WTC11 (cell line): ENCODE results near the gene KAT2B. TPM values are rescaled to one million over a fixed set of nuclear protein-coding genes. Genes with fewer than 3 reads are reported as not detected.

ENCODE experiments used
- ATAC-seq: fragments of 200-7000 bp; cut with Tn5 transposase; 2 replicates; pipeline ENCODE4 v1.10.0; 2021; ENCODE audit warnings: mild to moderate bottlenecking, moderate library complexity
- CTCF ChIA-PET: fragments of 300-600 bp; sonication (Branson Sonifier 250); formaldehyde crosslinking; loops from one replicate; lab custom pipeline; 2021; ENCODE audit warnings: antibody characterized with exemption; lab: Charles Lee
- POLR2A ChIA-PET: fragments of 350-600 bp; sonication (Branson Sonifier 250); formaldehyde crosslinking; loops from one replicate; lab custom pipeline; 2021; ENCODE audit warnings: antibody characterized with exemption; lab: Charles Lee
- DNase-seq: peaks from one replicate; pipeline ENCODE4 v3.0.0; 2021; ENCODE audit warnings: low spot score
- H3K27ac Mint-ChIP-seq: 2 replicates; pipeline ENCODE4 v1.8.0; 2021; ENCODE audit warnings: mixed read lengths
- H3K27me3 Mint-ChIP-seq: 2 replicates; pipeline ENCODE4 v1.8.0; 2021; ENCODE audit warnings: low read depth, mild to moderate bottlenecking, moderate library complexity, mixed read lengths
- H3K36me3 Mint-ChIP-seq: 2 replicates; pipeline ENCODE4 v1.8.0; 2021; ENCODE audit warnings: mixed read lengths
- H3K4me1 Mint-ChIP-seq: 2 replicates; pipeline ENCODE4 v1.8.0; 2022; ENCODE audit warnings: mixed read lengths
- H3K4me3 Mint-ChIP-seq: 2 replicates; pipeline ENCODE4 v1.8.0; 2021; ENCODE audit warnings: mild to moderate bottlenecking, moderate library complexity, mixed read lengths
- H3K9me3 Mint-ChIP-seq: 2 replicates; pipeline ENCODE4 v1.8.0; 2021; ENCODE audit warnings: mixed read lengths
- FOXJ3 ChIP-seq: sonication (generic); formaldehyde crosslinking; IDR thresholded peaks from 2 replicates; pipeline ENCODE4 v1.9.0; 2021; ENCODE audit warnings: missing genetic modification reagents, mild to moderate bottlenecking, borderline replicate concordance
- FOXK1 ChIP-seq: sonication (generic); formaldehyde crosslinking; IDR thresholded peaks from 2 replicates; pipeline ENCODE4 v1.8.0; 2022; ENCODE audit warnings: mild to moderate bottlenecking, moderate library complexity, missing genetic modification reagents
- IRF2 ChIP-seq: sonication (generic); formaldehyde crosslinking; IDR thresholded peaks from 2 replicates; pipeline ENCODE4 v1.8.0; 2022; ENCODE audit warnings: low read depth, missing genetic modification reagents, borderline replicate concordance
- MYBL2 ChIP-seq: sonication (generic); formaldehyde crosslinking; IDR thresholded peaks from 2 replicates; pipeline ENCODE4 v1.8.1; 2023; ENCODE audit warnings: mild to moderate bottlenecking, moderate library complexity, missing genetic modification reagents
- NFE2L1 ChIP-seq: sonication (generic); formaldehyde crosslinking; IDR thresholded peaks from 2 replicates; pipeline ENCODE4 v1.8.1; 2023; ENCODE audit warnings: missing genetic modification reagents
- NFYB ChIP-seq: sonication (generic); formaldehyde crosslinking; conservative IDR thresholded peaks from 2 replicates; pipeline ENCODE4 v1.8.0; 2022; ENCODE audit warnings: low read depth, missing genetic modification reagents
- RELA ChIP-seq: sonication (generic); formaldehyde crosslinking; IDR thresholded peaks from 2 replicates; pipeline ENCODE4 v1.8.1; 2022; ENCODE audit warnings: missing genetic modification reagents, mild to moderate bottlenecking, borderline replicate concordance
- SMAD3 ChIP-seq: sonication (generic); formaldehyde crosslinking; IDR thresholded peaks from 2 replicates; pipeline ENCODE4 v1.8.0; 2022; ENCODE audit warnings: missing genetic modification reagents, mild to moderate bottlenecking, borderline replicate concordance
- SP1 ChIP-seq: sonication (generic); formaldehyde crosslinking; conservative IDR thresholded peaks from 2 replicates; pipeline ENCODE4 v1.8.1; 2022; ENCODE audit warnings: missing genetic modification reagents
- ZNF138 ChIP-seq: sonication (generic); formaldehyde crosslinking; conservative IDR thresholded peaks from 2 replicates; pipeline ENCODE4 v1.8.1; 2022; ENCODE audit warnings: mild to moderate bottlenecking, moderate library complexity, missing genetic modification reagents
- ZNF396 ChIP-seq: fragments of 250-450 bp; sonication (Bioruptor Pico); IDR thresholded peaks from 2 replicates; pipeline ENCODE4 v1.8.0; 2021; ENCODE audit warnings: mild to moderate bottlenecking, moderate library complexity, borderline replicate concordance
- ZNF423 ChIP-seq: fragments of 250-450 bp; sonication (Bioruptor Pico); IDR thresholded peaks from 2 replicates; pipeline ENCODE4 v2.1.2; 2022; ENCODE audit warnings: mild to moderate bottlenecking, moderate library complexity
- total RNA-seq: library from RNA; stranded (reverse); gene quantifications from 3 replicates; pipeline ENCODE4 v1.2.3, GENCODE V29; 2021
- TF ChIP-seq, protein P1 (sequence below): sonication (generic); formaldehyde crosslinking; IDR thresholded peaks from 2 replicates; pipeline ENCODE4 v1.8.1; 2022; ENCODE audit warnings: missing genetic modification reagents, borderline replicate concordance
- TF ChIP-seq, protein P2 (sequence below): fragments of 200-600 bp; IDR thresholded peaks from 2 replicates; pipeline ENCODE4 v1.8.0; 2022; ENCODE audit warnings: antibody characterized with exemption
- TF ChIP-seq, protein P3 (sequence below): sonication (generic); formaldehyde crosslinking; IDR thresholded peaks from 2 replicates; pipeline ENCODE4 v1.8.1; 2023; ENCODE audit warnings: mild to moderate bottlenecking, missing genetic modification reagents, moderate library complexity
- TF ChIP-seq, protein P4 (sequence below): sonication (generic); formaldehyde crosslinking; IDR thresholded peaks from 2 replicates; pipeline ENCODE4 v1.8.1; 2022; ENCODE audit warnings: mild to moderate bottlenecking, missing genetic modification reagents, moderate library complexity, borderline replicate concordance
- TF ChIP-seq, protein P5 (sequence below): sonication (generic); formaldehyde crosslinking; IDR thresholded peaks from 2 replicates; pipeline ENCODE4 v1.8.0; 2022; ENCODE audit warnings: missing genetic modification reagents

Gene KAT2B
- total RNA-seq, 1 experiment from 2014 or later: 2.7 TPM

DNA sequence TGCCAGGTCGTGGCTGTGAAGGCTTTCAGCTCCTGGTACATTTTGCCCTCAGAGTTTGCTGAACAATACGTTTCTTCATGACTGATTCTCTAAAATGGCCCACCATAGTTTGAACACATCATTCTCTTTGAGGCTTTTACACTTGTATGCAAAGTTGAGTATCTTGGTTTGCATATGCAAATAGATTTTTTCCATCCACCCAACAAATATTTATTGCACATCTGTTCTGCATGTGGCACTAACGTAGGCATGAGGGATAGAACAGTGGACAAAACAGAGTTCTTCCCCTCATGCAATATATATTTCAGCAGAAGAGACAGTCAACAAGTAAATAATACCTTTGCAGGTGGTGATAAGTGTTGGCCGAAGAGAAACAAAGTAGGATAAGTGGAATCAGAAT is 55.2 kb downstream of the KAT2B start:
- H3K36me3 Mint-ChIP-seq: peaks cover under 1% of the 10 kb centered on the region; the same call in 1 of the 2 replicates
- H3K4me3 Mint-ChIP-seq: no peak overlapping the region
- POLR2A ChIA-PET: no interaction called here
- DNase-seq: no peak
- no peak overlapping the region for H3K27ac Mint-ChIP-seq
- peaks cover 7% of the 10 kb centered on the region for H3K9me3 Mint-ChIP-seq
- no peak for ATAC-seq
- H3K4me1 Mint-ChIP-seq: no peaks in the 10 kb centered on the region
- CTCF ChIA-PET: no interaction called here
- TF ChIP-seq, protein P1, sequence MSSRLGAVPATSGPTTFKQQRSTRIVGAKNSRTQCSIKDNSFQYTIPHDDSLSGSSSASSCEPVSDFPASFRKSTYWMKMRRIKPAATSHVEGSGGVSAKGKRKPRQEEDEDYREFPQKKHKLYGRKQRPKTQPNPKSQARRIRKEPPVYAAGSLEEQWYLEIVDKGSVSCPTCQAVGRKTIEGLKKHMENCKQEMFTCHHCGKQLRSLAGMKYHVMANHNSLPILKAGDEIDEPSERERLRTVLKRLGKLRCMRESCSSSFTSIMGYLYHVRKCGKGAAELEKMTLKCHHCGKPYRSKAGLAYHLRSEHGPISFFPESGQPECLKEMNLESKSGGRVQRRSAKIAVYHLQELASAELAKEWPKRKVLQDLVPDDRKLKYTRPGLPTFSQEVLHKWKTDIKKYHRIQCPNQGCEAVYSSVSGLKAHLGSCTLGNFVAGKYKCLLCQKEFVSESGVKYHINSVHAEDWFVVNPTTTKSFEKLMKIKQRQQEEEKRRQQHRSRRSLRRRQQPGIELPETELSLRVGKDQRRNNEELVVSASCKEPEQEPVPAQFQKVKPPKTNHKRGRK (CRISPR knock-in tag): no peak
- TF ChIP-seq, protein P2, sequence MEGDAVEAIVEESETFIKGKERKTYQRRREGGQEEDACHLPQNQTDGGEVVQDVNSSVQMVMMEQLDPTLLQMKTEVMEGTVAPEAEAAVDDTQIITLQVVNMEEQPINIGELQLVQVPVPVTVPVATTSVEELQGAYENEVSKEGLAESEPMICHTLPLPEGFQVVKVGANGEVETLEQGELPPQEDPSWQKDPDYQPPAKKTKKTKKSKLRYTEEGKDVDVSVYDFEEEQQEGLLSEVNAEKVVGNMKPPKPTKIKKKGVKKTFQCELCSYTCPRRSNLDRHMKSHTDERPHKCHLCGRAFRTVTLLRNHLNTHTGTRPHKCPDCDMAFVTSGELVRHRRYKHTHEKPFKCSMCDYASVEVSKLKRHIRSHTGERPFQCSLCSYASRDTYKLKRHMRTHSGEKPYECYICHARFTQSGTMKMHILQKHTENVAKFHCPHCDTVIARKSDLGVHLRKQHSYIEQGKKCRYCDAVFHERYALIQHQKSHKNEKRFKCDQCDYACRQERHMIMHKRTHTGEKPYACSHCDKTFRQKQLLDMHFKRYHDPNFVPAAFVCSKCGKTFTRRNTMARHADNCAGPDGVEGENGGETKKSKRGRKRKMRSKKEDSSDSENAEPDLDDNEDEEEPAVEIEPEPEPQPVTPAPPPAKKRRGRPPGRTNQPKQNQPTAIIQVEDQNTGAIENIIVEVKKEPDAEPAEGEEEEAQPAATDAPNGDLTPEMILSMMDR: no peak
- TF ChIP-seq FOXK1 (no peak), RELA (CRISPR knock-in tag) (no peak), FOXJ3 (no peak), IRF2 (no peak), ZNF138 (CRISPR knock-in tag) (no peak), NFYB (no peak)
- H3K27me3 Mint-ChIP-seq: no peaks in the 10 kb centered on the region

DNA sequence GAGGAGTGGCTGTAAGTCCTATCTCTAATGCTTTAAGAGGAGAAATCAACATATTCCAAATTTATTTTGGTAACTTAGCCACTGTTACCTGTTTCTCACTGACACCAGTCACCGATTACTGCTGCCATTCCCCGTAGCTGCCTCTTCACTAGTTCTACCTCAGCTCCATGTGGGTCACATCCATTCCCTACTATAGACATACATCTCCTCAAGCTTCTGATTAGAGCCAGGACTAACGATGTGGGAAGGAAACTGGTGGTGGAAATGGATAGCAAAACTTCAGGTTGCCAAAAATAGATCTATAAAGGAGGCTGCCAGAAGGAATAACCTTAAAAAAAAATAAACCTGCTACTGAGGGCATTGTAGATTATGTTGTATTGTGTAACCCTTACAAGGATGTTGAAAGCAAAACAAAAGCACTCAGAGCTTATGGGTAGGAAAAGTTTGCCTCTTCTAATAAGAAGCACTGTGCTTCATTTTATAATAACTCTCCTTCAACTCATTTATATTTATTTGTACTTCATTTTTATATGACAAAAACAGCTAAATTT is 56.0 kb downstream of the KAT2B start:
- POLR2A ChIA-PET: no interaction called here
- Mint-ChIP-seq H3K27ac (no peak overlapping the region), H3K36me3 (no peaks in the 10 kb centered on the region), H3K4me1 (no peaks in the 10 kb centered on the region), H3K9me3 (0 out of 2 replicates have a peak, but pooled peaks cover 3% of the 10 kb centered on the region), H3K27me3 (no peaks in the 10 kb centered on the region), H3K4me3 (no peak overlapping the region)
- DNase-seq (no peak), ATAC-seq (no peak)
- TF ChIP-seq, protein P3, sequence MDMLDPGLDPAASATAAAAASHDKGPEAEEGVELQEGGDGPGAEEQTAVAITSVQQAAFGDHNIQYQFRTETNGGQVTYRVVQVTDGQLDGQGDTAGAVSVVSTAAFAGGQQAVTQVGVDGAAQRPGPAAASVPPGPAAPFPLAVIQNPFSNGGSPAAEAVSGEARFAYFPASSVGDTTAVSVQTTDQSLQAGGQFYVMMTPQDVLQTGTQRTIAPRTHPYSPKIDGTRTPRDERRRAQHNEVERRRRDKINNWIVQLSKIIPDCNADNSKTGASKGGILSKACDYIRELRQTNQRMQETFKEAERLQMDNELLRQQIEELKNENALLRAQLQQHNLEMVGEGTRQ (CRISPR knock-in tag): no peak
- TF ChIP-seq MYBL2 (CRISPR knock-in tag): no peak
- TF ChIP-seq SP1 (CRISPR knock-in tag): no peak
- TF ChIP-seq, protein P4, sequence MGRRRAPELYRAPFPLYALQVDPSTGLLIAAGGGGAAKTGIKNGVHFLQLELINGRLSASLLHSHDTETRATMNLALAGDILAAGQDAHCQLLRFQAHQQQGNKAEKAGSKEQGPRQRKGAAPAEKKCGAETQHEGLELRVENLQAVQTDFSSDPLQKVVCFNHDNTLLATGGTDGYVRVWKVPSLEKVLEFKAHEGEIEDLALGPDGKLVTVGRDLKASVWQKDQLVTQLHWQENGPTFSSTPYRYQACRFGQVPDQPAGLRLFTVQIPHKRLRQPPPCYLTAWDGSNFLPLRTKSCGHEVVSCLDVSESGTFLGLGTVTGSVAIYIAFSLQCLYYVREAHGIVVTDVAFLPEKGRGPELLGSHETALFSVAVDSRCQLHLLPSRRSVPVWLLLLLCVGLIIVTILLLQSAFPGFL (CRISPR knock-in tag): no peak
- TF ChIP-seq ZNF138 (CRISPR knock-in tag): no peak
- CTCF ChIA-PET: no interaction called here

DNA sequence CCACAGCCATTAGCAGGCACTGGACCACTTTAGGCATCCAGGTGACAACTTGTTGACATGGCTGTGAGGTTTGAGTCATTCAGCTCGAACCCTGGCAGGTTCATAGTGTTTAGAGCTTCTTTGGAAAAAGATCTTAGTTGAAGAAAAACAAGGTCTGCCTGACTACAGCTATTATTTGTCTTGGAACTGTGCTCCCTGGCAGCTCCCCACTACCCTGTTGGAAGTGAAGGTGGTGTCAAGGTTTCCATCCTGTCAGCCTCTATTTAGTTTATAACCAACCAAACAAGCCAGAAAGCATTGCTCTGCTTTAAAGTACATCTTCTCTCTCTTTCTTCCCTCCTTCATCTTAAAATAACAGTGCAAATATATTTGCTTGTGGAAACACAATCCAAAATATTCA is 56.8 kb downstream of the KAT2B start:
- no peak for ATAC-seq
- no peaks in the 10 kb centered on the region for H3K4me1 Mint-ChIP-seq
- no peak for DNase-seq
- H3K9me3 Mint-ChIP-seq: no peaks in the 10 kb centered on the region
- H3K27ac Mint-ChIP-seq: no peak overlapping the region
- CTCF ChIA-PET: no interaction called here
- H3K27me3 Mint-ChIP-seq: no peaks in the 10 kb centered on the region
- POLR2A ChIA-PET: no interaction called here
- no peak overlapping the region for H3K4me3 Mint-ChIP-seq
- no peaks in the 10 kb centered on the region for H3K36me3 Mint-ChIP-seq
- TF ChIP-seq SMAD3 (CRISPR knock-in tag): no peak
- no peak for TF ChIP-seq ZNF423 (CRISPR knock-in tag)
- TF ChIP-seq ZNF396 (CRISPR knock-in tag): no peak
- TF ChIP-seq, protein P5, sequence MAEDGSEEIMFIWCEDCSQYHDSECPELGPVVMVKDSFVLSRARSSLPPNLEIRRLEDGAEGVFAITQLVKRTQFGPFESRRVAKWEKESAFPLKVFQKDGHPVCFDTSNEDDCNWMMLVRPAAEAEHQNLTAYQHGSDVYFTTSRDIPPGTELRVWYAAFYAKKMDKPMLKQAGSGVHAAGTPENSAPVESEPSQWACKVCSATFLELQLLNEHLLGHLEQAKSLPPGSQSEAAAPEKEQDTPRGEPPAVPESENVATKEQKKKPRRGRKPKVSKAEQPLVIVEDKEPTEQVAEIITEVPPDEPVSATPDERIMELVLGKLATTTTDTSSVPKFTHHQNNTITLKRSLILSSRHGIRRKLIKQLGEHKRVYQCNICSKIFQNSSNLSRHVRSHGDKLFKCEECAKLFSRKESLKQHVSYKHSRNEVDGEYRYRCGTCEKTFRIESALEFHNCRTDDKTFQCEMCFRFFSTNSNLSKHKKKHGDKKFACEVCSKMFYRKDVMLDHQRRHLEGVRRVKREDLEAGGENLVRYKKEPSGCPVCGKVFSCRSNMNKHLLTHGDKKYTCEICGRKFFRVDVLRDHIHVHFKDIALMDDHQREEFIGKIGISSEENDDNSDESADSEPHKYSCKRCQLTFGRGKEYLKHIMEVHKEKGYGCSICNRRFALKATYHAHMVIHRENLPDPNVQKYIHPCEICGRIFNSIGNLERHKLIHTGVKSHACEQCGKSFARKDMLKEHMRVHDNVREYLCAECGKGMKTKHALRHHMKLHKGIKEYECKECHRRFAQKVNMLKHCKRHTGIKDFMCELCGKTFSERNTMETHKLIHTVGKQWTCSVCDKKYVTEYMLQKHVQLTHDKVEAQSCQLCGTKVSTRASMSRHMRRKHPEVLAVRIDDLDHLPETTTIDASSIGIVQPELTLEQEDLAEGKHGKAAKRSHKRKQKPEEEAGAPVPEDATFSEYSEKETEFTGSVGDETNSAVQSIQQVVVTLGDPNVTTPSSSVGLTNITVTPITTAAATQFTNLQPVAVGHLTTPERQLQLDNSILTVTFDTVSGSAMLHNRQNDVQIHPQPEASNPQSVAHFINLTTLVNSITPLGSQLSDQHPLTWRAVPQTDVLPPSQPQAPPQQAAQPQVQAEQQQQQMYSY (CRISPR knock-in tag): no peak
- TF ChIP-seq NFE2L1 (CRISPR knock-in tag): no peak
- TF ChIP-seq, protein P3 (CRISPR knock-in tag): no peak
- TF ChIP-seq MYBL2 (CRISPR knock-in tag): no peak
